HUES48 (cell line): ENCODE data around the gene PHLDA2.

ENCODE experiments used
- H3K27ac ChIP-seq: one replicate; pipeline ENCODE4 v1.7.0; 2013; ENCODE audit warnings: low read depth, low read length, inconsistent platforms
- H3K27me3 ChIP-seq: 2 replicates; pipeline ENCODE4 v1.6.1; 2013; ENCODE audit warnings: mild to moderate bottlenecking, low read length; ENCODE audit not compliant: control insufficient read depth, insufficient read depth
- H3K36me3 ChIP-seq: 2 replicates; pipeline ENCODE4 v1.6.1; 2013; ENCODE audit warnings: low read length; ENCODE audit not compliant: control insufficient read depth, insufficient read depth
- H3K4me1 ChIP-seq: 2 replicates; pipeline ENCODE4 v1.6.1; 2013; ENCODE audit warnings: mild to moderate bottlenecking, low read length; ENCODE audit not compliant: control insufficient read depth, insufficient read depth
- H3K4me3 ChIP-seq: 2 replicates; pipeline ENCODE4 v1.5.1; 2013; ENCODE audit warnings: mild to moderate bottlenecking, low read depth, low read length
- H3K9ac ChIP-seq: 2 replicates; pipeline ENCODE4 v1.6.1; 2013; ENCODE audit warnings: mild to moderate bottlenecking, low read depth, low read length, moderate library complexity
- H3K9me3 ChIP-seq: 2 replicates; pipeline ENCODE4 v1.6.1; 2013; ENCODE audit warnings: low read length; ENCODE audit not compliant: control insufficient read depth, insufficient read depth

Gene PHLDA2

DNA sequence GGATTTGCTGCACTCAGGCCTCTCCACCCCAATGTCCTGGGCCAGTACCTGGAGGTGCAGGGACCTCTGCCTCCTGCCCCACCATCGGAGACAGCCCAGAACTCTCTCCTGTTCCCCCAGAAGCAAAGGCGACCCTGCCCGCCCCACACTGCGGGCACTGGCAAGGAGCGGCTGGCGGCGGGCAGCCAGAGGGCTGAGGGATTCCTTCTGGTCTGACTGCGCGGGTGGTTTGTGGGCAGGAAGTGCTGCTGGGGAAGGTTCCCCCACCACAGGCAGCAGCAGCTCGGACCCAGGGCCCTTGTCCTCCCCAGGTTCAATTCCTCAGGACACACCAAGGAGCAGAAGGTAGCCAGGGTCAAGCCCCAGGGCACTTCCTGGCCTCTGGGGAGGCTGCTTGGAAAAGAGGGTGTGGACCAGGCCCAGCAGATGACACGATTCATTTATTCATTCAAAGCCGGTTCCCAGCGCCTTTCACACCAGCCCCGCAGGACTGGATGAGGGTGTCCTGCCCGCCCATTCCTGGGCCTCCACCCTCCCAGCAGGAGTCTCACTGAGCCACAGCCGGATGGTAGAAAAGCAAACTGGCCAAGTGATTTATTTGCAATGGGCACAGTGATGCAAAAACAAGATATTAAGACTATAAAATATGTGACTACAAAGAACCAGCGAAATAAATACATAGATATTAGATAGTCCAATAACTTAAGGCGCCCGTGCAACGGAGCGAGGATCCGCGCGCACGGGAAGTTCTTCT is 1.2 kb downstream of the PHLDA2 start:
- Histone ChIP-seq H3K9ac (no peak overlapping the region), H3K4me1 (peaks cover 4% of the 10 kb centered on the region; the same call in 1 of the 2 replicates), H3K9me3 (no peaks in the 10 kb centered on the region), H3K4me3 (peak overlapping the region; percentile 66), H3K27me3 (peaks cover 39% of the 10 kb centered on the region), H3K27ac (no peak overlapping the region), H3K36me3 (no peaks in the 10 kb centered on the region)

DNA sequence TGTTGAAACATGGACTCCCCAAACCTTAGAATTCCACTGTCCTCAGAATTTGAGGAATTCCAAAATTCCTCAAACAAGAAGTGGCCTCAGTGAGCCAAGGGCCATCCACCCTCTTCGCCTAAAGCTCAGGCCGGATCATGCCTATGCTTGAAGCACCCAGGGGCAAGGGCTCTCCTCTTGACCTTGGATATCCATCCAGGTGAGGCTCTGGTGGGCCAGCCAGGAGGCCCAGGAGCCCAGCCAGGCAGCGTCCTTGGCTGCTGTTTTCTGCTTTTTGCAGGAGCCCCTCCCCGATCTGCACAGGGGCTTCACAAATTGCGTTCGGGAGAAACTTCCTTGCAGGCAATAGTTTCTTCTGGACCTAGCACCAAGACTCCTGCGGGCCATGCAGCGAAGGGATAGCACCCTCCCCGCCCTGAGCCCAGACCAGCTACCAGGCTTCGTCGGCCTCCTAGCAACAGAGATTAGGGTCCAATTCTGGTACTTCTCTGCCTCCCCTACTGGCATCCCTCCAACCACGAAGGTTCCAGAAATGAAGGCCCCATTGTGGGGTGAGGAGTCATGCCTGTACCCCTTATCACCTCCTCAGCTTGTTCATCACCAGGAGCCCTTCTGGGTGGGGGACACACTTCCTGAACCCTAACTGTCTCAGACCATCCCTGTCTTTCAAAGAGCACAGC is 2.0 kb downstream of the PHLDA2 start:
- H3K27me3 ChIP-seq: peaks cover 39% of the 10 kb centered on the region
- H3K9ac ChIP-seq: no peak overlapping the region
- H3K9me3 ChIP-seq: no peaks in the 10 kb centered on the region
- no peak overlapping the region for H3K27ac ChIP-seq
- H3K36me3 ChIP-seq: no peaks in the 10 kb centered on the region
- no peak overlapping the region for H3K4me3 ChIP-seq
- peaks cover 4% of the 10 kb centered on the region; the same call in 1 of the 2 replicates for H3K4me1 ChIP-seq

DNA sequence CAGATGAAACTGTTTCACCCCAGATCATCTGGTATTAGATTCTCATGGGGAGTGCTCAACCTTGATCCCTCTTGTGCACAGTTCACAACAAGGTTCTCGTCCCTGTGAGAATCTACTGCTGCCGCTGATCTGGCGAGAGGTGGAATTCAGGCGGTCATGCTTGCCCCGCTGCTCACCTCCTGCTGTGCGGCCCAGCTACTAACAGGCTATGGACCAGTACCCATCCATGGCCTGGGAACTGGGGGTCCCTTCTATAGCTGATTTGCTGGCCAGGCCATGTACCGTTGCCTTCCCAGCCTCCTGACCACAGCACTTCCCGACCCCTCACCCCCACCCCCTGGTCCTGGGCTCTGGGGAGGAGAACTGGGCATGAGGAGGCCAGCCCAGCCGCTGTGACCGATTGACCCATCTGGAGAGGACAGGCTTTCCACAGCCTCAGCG is 2.6 kb downstream of the PHLDA2 start:
- Histone ChIP-seq H3K27me3 (peaks cover 39% of the 10 kb centered on the region), H3K9me3 (no peaks in the 10 kb centered on the region), H3K36me3 (no peaks in the 10 kb centered on the region), H3K4me1 (peaks cover 4% of the 10 kb centered on the region; the same call in 1 of the 2 replicates), H3K9ac (no peak overlapping the region), H3K4me3 (no peak overlapping the region), H3K27ac (no peak overlapping the region)

DNA sequence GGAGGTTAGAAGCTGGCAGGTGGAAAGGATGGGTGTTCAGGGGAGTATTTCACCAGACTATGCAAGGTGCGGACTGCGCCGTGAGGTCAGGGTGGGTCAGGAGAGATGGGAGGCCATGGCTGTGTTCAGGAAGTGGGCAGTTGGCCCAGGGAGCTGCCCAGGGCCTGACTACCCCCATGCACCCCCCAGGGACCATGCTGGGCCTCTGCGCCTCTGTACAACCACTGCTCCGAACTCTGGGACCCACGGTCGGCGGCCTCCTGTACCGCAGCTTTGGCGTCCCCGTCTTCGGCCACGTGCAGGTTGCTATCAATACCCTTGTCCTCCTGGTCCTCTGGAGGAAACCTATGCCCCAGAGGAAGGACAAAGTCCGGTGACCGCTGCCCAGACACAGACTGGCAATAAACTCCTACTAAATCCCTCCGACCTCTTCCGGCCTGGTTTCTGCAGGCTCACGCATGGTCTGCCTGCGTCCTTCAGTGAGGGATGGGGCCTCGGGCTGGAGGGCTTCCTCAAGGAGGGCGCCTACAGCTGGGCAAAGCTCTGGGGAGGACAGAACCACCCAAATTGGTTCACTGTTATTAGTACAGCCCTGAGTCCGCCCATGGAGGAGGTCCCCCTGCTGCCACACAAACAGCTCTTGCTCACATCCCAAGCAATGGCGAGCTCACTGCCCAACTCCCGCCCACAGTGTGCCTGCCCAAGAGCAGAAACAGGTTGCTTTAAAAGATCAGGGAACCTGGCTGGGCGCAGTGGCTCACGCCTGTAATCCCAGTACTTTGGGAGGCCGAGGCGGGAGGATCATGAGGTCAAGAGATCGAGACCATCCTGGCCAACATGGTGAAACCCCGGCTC is 4.2 kb downstream of the PHLDA2 start:
- Histone ChIP-seq H3K9me3 (no peaks in the 10 kb centered on the region), H3K4me3 (no peak overlapping the region), H3K4me1 (no peaks in the 10 kb centered on the region), H3K27me3 (peaks cover 37% of the 10 kb centered on the region), H3K9ac (no peak overlapping the region), H3K27ac (no peak overlapping the region), H3K36me3 (no peaks in the 10 kb centered on the region)

DNA sequence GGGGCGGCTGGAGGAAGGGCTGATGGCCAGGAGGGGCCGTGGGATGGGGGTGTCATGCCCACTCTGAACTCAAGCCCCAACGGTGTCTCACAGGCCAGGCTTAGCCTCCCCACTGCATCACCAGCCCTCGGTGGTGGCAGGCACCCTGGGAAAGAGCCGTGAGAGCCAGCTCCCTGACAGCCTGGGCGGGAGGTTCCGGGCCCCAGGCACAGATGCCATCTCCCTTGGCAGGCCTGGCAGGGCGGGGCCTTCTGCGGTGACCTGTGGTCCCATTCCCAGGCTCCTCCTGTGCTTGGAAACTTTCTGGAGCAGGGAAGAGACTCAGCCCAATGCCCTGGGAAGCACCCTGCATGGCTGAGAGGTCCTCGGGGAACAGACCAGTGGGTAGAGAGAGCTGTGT is 4.8 kb downstream of the PHLDA2 start:
- H3K27me3 ChIP-seq: peaks cover 31% of the 10 kb centered on the region
- H3K4me3 ChIP-seq: no peak overlapping the region
- H3K9ac ChIP-seq: no peak overlapping the region
- no peaks in the 10 kb centered on the region for H3K9me3 ChIP-seq
- H3K4me1 ChIP-seq: no peaks in the 10 kb centered on the region
- H3K36me3 ChIP-seq: no peaks in the 10 kb centered on the region
- no peak overlapping the region for H3K27ac ChIP-seq

DNA sequence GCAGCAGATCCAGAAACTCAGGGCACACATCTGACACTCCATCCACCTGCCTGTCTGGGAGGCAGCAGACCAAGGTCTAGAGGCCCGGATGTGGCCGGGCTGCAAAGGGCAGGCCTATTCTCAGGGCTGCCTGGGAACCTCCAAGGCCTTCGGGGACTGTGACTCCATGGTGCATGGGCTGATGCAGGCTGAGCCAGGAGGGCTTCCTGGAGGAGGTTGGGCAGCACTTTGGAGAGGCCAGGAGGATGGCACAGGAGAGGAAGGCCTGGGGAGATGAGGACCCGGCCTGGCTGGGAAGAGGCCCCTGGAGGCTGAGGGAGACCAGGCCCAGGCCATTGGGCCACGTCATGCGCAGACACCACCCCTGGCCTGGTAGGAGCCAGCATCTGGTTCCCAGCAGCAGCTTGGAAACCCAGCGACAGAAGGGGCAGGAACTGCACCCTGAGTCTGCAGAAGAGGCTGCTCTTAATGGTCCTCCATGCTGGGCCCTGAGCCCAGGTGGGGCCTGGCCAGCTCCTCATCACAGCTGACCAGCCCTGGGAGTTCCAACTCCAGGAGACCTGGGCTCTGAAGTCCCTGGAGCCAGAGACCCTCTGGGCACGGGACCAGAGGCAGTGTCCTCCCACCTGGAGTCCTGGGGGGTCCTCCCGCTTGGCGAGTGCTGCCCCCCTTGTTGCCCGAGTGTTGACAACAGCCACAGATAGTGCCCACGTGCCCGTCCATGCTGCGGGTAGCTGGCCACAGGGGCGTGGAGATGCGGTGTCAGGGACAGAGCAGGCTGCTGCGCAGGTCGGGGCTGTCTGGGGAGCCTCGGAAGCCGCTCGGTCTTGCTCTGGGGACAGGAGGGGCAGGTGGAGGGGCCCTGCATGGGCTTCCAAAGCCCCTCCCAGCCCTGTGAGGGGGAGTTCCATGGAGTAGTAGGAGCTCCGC is 5.5 kb downstream of the PHLDA2 start:
- no peaks in the 10 kb centered on the region for H3K4me1 ChIP-seq
- H3K27ac ChIP-seq: no peak overlapping the region

DNA sequence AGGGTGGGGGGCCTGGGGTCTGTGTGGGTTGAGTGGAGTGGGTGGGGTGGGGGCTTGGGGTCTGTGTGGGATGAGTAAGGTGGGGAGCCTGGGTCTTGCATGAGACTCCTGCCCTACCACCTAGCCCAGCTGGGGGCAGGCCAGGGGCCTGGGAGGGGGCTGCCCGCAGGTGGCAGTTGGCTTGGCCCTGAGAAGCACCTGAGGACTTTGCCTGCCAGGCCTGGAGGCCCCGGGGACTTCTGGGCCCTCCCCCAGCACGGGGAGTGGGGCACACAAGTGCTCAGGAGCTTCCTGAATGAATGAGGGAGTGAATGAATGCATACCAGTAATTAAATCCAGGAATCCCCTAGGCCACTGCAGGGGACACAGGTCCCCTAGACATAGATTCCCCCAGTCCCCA is 6.6 kb downstream of the PHLDA2 start:
- Histone ChIP-seq H3K9me3 (no peaks in the 10 kb centered on the region), H3K4me3 (no peak overlapping the region), H3K27me3 (peaks cover 14% of the 10 kb centered on the region), H3K9ac (no peak overlapping the region), H3K27ac (no peak overlapping the region), H3K36me3 (no peaks in the 10 kb centered on the region), H3K4me1 (no peaks in the 10 kb centered on the region)

More for the DNA sequence above, 5.5 kb downstream of the PHLDA2 start:
- no peak overlapping the region for H3K4me3 ChIP-seq
- no peaks in the 10 kb centered on the region for H3K36me3 ChIP-seq
- H3K27me3 ChIP-seq: peaks cover 25% of the 10 kb centered on the region
- no peak overlapping the region for H3K9ac ChIP-seq
- H3K9me3 ChIP-seq: no peaks in the 10 kb centered on the region

DNA sequence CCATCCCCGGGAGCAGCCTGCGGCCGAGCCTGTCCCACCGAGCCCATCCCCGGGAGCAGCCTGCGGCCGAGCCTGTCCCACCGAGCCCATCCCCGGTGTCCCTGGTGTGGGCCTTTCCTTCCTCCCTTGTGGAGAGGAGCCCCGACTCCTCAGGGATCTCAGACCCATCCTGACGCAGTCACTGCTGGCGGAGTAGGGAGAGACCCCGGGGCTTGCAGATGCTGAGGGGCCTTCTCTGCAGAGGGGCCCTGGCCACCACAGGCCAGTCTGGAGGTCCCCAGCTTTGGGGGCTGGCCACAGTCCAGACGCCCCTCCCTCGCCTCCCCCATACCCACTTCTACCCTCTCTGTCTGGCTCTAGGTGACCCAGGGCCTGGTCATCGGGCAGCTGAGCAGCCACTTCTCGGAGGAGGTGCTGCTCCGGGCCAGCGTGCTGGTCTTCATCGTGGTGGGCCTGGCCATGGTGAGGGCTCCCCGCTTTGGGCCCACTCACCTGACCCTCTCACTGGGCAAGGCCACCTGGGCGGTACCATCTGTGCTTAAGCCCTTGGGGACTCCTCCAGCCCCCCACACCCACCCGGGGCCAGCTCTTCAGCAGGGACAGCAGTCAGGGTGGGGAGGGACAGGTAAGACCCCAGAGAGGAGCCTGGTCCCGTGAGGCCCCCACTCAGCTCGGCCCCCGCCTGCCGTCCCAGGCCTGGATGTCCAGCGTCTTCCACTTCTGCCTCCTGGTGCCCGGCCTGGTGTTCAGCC is 7.3 kb downstream of the PHLDA2 start:
- H3K27me3 ChIP-seq: peaks cover 7% of the 10 kb centered on the region
- no peak overlapping the region for H3K9ac ChIP-seq
- no peaks in the 10 kb centered on the region for H3K4me1 ChIP-seq
- no peaks in the 10 kb centered on the region for H3K9me3 ChIP-seq
- no peak overlapping the region for H3K27ac ChIP-seq
- H3K4me3 ChIP-seq: no peak overlapping the region
- no peaks in the 10 kb centered on the region for H3K36me3 ChIP-seq

DNA sequence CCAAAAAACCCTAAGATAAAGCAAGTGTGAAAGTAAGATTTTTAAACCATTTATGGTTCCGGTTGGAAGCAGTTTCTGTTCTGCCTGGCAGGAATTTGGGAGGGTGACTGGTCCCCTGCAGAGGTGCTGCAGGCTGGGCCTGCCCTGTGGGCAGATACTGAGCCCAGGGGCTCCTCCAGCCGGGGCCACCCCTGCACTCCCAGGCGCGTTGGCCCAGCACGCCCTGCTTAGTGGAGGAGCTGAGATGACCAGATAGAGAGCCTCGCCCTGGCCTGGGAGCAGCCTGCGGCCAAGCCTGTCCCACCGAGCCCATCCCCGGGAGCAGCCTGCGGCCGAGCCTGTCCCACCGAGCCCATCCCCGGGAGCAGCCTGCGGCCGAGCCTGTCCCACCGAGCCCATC is 8.0 kb downstream of the PHLDA2 start:
- no peaks in the 10 kb centered on the region for H3K36me3 ChIP-seq
- H3K9me3 ChIP-seq: no peaks in the 10 kb centered on the region
- H3K27me3 ChIP-seq: peaks cover under 1% of the 10 kb centered on the region; the same call in 1 of the 2 replicates
- H3K4me3 ChIP-seq: no peak overlapping the region
- no peak overlapping the region for H3K27ac ChIP-seq
- H3K4me1 ChIP-seq: no peaks in the 10 kb centered on the region
- H3K9ac ChIP-seq: no peak overlapping the region
